NCI-H187 treated with DMSO at 0.1 percent for 48 hours (cell line): ENCODE results near the gene NIPA2.

ENCODE experiments used
- DNase-seq: peaks from one replicate; lab custom pipeline; 2025; lab: John Stamatoyannopoulos, UW

NIPA2 gene

GRCh38 chr15:22839046-22839695, 705 bp downstream of the NIPA2 start:
- no peak for DNase-seq

DNA sequence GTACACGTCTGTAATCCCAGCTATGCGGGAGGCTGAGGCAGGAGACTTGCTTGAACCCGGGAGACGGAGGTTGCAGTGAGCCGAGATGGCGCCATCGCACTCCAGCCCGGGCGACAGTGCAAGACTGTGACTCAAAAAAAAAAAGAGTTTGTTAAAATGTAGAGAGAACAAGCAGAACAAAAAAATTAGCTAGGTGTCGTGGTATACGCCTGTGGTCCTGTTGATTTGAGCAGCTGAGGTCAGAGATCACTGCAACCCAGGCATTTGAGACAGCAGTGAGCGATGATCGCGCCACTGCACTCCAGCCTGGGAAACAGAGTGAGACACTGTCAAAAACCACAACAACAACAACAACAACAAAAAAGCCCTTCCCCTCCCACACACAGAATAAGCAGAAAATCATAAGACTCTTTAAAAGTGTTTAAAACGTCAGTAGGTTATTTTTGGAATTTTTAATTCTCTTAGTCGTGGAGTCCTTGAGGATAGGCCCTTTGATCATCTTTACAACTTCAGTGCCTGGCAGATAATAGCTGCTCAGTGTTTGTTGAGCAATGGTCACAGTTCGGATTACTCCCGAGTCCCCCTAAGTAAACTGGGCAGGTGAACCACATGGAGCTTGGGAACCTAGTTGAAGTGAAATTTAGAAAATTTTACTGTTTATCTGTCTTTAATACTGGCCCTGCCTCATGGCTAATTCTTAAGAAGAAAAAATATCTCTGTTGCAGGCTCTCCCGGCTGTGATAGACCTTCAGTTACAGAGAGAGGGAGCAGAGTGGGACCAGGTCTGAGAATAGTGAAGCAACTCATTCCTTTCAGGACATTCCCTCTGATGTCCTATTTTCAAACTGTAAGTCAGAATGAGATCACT, 6.2 kb downstream of the NIPA2 start:
- no peak for DNase-seq

DNA sequence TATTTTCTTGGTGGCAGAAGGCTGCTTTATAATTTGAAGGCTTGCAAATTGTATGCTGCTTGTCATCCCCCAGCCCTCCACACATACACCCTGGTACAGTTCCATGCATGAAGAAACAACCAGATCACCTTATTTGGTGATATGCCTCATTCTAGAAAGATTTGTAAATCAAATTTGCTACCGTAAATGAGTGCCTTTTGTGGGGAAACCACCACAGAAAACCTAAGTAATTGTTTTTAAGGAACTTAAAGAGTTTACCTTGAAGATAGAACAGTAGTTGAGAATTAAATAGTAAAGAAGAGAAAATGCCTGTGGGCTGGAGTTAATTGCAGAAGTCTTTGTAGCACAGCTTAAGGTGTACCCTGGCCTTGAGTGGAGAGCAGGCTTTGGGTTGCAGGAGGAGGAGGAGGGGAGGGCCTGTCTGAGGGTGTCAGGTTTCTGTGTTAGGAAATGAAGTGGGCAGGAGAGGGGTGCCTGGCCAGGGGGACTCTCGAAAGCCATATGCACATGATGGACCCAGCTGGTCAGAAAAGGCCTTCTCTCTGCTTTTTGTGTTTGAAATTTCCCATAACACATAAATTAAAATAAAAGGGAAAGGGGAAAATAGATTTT, 6.9 kb downstream of the NIPA2 start:
- DNase-seq, result no peak

GRCh38 chr15:22846073-22846472, 7.6 kb downstream of the NIPA2 start:
- no peak for DNase-seq

DNA sequence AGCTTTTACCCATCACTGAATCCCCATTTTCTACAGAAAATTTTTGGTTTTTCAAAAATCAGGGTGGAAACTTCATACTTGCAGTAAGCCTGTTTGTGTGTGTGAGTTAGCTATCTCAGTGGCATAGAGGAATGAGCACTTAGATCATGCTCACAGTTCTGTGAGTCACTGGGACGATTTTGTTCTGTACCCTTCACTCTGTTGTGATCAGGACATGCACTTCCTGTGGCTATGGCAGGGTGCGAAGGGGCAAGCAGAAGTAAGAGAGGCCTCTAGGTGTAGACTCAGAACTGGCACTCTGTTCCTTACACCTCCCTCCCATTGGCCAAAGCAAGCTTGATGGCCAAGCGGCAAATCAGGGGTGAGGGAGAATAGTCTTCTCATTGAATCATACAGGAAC, 11.6 kb downstream of the NIPA2 start:
- DNase-seq, result no peak

DNA sequence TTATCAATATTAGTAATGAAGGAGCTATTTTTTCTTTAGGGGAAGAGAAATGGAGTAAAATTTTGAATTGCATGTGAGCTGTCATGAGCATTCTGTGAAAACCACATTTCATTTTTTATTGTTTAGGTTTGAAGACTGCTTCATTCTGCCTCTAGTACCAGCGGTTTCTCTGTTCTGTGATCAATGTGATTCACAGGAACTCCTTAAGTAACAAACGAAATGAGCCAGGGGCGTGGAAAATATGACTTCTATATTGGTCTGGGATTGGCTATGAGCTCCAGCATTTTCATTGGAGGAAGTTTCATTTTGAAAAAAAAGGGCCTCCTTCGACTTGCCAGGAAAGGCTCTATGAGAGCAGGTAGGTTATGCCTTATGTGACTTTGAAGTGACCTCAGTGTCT, 13.0 kb downstream of the NIPA2 start:
- DNase-seq, result no peak

DNA sequence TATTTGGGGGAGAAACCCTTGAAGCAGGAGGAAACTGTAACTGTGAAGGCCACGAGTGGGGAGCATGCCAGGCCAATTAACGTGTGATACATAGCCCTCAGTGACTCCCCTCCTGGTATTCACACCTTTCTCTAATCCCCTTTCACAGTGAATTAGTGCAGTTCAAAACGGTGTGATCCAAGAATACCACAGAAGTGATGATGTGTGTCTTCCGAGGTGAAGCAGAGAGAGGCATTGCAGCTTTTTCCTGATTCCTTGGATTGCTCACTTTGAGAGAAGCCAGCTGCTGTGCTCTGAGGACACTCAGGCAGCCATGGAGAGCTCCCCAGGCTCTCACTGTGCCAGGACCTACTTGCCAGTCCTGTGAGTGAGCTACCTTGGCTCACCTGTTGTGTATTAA, 17.3 kb downstream of the NIPA2 start:
- DNase-seq, result no peak

DNA sequence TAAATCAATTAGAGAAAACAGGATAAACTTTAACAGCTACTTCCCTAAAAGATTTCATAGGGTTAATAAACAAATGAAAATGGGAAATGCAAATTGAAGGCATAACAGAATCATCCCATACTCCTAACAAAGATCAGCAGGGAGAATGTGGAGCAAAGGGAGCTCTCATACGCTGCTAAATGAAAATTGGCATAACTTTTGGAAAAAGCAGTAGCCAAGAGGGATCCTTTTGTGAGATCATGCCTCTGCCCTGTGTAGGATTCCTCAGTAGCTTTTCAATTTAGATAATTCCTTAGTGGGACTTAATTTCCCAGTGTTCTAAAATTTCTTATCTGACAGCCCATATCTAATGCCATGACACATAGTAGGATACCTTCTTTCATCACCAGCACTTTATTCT, 18.2 kb downstream of the NIPA2 start:
- DNase-seq, result no peak

- DNase-seq, result no peak
These were observed 22.7 kb downstream of the NIPA2 start for GRCh38 chr15:22861161-22861560.

- DNase-seq, result no peak
These were observed 24.9 kb downstream of the NIPA2 start for GRCh38 chr15:22863356-22863755.

GRCh38 chr15:22866079-22866478, 27.6 kb downstream of the NIPA2 start:
- no peak for DNase-seq

DNA sequence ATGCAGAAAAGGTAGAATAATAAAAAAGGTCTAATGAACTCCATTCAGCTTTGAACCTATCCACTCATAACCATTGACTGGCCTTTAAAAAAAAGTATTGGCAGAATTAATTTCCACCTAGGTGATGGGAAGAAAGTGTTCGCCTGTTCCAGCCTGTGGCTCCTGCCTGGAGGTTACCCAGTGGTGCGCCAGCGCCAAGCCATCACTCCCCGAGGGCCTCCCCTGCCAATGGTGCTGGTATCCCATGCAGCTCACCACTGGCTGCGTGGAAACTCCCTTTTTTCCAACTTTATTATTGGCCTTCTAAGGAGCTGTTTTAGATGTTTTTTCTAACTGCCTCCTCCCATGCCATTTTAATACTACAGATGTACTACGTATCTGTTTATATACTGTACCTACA, 29.4 kb downstream of the NIPA2 start:
- DNase-seq, result no peak

GRCh38 chr15:22868495-22868894, 30.0 kb downstream of the NIPA2 start:
- DNase-seq, result no peak

- no peak for DNase-seq
These were observed 30.5 kb downstream of the NIPA2 start for GRCh38 chr15:22868928-22869327.

DNA sequence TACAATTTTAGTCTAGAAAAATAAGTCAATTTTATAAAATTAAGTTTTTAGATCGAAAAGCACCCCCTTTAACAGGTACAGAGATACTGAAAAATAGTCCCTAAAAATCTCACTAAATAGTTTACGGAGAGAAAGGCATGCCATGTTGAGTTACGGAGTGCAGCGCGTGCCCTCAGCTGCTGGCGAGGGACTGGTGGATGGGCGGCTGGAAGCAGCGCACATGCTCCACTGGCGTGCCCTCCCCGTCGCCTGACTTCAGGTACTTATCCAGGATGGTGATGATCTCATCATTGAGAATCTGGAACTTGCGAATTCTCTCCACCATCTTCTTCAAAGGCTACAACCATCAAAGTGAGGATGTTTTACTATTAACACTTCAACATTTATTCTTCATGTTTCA, 31.4 kb downstream of the NIPA2 start:
- no peak for DNase-seq

- no peak for DNase-seq
These were observed 32.4 kb downstream of the NIPA2 start for GRCh38 chr15:22870865-22871264.

GRCh38 chr15:22871481-22872086, 33.1 kb downstream of the NIPA2 start:
- no peak for DNase-seq

DNA sequence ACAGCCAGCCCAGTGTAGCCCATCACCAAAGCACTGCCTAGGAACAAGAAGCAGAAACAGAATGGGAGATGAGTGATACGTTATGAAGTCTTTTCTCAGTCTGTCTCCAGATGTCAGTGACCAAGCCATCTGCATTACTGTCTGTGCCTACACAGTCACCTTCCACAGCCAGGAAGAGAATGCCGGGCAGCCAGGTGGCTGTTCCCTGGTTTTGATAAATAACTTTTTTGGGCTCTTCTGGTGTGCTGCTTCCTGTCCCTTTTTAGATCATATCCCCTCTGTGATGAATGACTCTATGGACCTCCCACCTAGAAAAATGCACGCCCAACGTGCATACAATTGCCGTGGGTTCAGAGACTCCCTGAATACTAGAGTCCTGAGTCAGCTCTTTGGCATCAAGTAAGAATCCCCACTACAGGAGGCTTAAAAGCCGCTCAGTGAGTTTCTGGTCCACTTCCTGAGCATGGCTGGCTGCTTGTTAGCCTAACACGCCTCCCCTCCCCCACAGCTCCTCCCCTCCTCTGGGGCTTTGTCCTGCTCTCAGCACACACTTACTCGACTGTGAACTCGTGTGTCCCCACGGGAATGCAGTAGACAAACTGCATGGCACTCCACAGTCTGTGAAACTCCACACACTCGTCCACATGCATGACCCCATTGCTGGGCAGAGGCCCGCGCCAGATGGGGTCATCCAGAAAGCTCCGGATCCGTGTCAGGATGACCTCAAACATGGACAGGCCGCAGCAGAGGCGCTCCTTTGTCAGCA, 34.7 kb downstream of the NIPA2 start:
- DNase-seq, result no peak

DNA sequence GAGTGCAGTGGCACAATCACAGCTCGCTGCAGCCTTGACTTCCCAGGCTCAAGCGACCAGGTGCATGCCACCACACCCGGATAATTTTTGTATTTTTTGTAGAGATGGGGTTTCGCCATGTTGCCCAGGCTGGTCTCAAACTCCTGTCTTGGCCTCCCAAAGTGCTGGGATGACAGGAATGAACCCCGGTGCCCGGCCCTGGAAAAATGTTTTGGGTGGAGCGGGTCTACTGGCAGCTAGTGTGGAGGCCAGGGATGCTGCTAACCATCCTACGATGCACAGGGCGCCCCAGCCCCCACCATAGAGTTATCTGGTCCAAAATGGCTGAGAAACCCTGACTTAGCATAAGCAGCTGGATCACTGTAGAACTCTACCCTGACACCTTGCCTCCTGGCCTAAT, 35.4 kb downstream of the NIPA2 start:
- no peak for DNase-seq

DNA sequence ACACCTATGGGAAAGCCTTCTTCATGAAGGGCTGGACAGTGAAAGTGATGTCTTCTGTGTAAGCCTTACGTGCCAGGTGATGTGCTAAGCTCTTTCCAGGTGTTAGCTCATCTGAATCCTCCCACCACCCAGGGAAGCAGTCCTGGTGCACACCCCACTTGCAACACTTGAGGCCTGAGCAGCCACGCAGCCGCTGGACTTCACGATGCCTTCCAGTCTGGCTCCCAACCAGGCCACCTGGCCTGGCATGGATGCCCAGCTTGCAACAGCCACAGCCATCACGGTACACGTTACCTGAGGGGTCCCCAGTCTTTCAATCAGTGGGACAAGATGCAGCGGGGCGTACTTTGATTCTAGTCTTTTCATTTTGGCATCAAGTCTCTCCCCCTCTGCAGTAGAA, 35.8 kb downstream of the NIPA2 start:
- no peak for DNase-seq

- no peak for DNase-seq
These were observed 36.5 kb downstream of the NIPA2 start for GRCh38 chr15:22874966-22875365.

- no peak for DNase-seq
These were observed 38.7 kb downstream of the NIPA2 start for GRCh38 chr15:22877117-22877516.
